Measurements from ENCODE around the gene UTP18. TPM values are rescaled to one million over a fixed set of nuclear protein-coding genes. Genes with fewer than 3 reads are reported as not detected.

UTP18 gene
- total and polyA plus RNA-seq, 2 donors from 2014 or later, result 28.8 to 31.1 TPM

GRCh38 chr17:51229889-51230288 is 30.5 kb upstream of the UTP18 start:
- no peak overlapping the region for H3K9ac ChIP-seq (ENCODE audit: low read length in 3 of 3)
- intact Hi-C loops (cut with DNase I), result no loop called here
- no peak overlapping the region for H3K27ac ChIP-seq (ENCODE audit: low read depth in 2 of 2, low read length in 2 of 2)
- H3K36me3 ChIP-seq (ENCODE audit: control insufficient read depth in 2 of 3, insufficient read depth in 3 of 3, low read length in 3 of 3), result no peaks in the 10 kb centered on the region
- TF ChIP-seq CTCF (IDR thresholded peaks at IDR 0.05; ENCODE audit: borderline replicate concordance, extremely low read depth, insufficient read depth), result no peak
- peaks cover 0 to 2% (median 0%) of the 10 kb centered on the region in 3 donors for H3K4me1 ChIP-seq (ENCODE audit: control insufficient read depth in 2 of 3, insufficient read depth in 2 of 3, low read depth in 1 of 3, low read length in 3 of 3)
- H3K9me3 ChIP-seq (ENCODE audit: control insufficient read depth in 2 of 3, insufficient read depth in 1 of 3, low read length in 3 of 3), result no peaks in the 10 kb centered on the region
- no peak for DNase-seq
- FAIRE-seq, result no peak
- H3K4me3 ChIP-seq (ENCODE audit: low read length in 3 of 3), result no peak overlapping the region
- no peaks in the 10 kb centered on the region for H3K27me3 ChIP-seq (ENCODE audit: control insufficient read depth, insufficient read depth, low read length)

- Histone ChIP-seq H3K9me3 (ENCODE audit: control insufficient read depth in 2 of 3, insufficient read depth in 1 of 3, low read length in 3 of 3) (no peaks in the 10 kb centered on the region), H3K27me3 (ENCODE audit: control insufficient read depth, insufficient read depth, low read length) (no peaks in the 10 kb centered on the region), H3K4me3 (ENCODE audit: low read length in 3 of 3) (no peak overlapping the region), H3K36me3 (ENCODE audit: control insufficient read depth in 2 of 3, insufficient read depth in 3 of 3, low read length in 3 of 3) (no peaks in the 10 kb centered on the region), H3K27ac (ENCODE audit: low read depth in 2 of 2, low read length in 2 of 2) (no peak overlapping the region), H3K4me1 (ENCODE audit: control insufficient read depth in 2 of 3, insufficient read depth in 2 of 3, low read depth in 1 of 3, low read length in 3 of 3) (peaks cover 0 to 2% (median 0%) of the 10 kb centered on the region in 3 donors), H3K9ac (ENCODE audit: low read length in 3 of 3) (no peak overlapping the region)
- FAIRE-seq (no peak), DNase-seq (peak in 2 of 5 donors; percentile 3 to 4)
- no peak for TF ChIP-seq CTCF (IDR thresholded peaks at IDR 0.05; ENCODE audit: borderline replicate concordance, extremely low read depth, insufficient read depth)
- intact Hi-C loops (cut with DNase I), result no loop called here
Measured at GRCh38 chr17:51230306-51230705, 30.0 kb upstream of the UTP18 start.

- FAIRE-seq (no peak), DNase-seq (no peak)
- no peaks in the 10 kb centered on the region for H3K27me3 ChIP-seq (ENCODE audit: control insufficient read depth, insufficient read depth, low read length)
- peaks cover 0 to 2% (median 0%) of the 10 kb centered on the region in 3 donors for H3K4me1 ChIP-seq (ENCODE audit: control insufficient read depth in 2 of 3, insufficient read depth in 2 of 3, low read depth in 1 of 3, low read length in 3 of 3)
- no peak overlapping the region for H3K4me3 ChIP-seq (ENCODE audit: low read length in 3 of 3)
- H3K27ac ChIP-seq (ENCODE audit: low read depth in 2 of 2, low read length in 2 of 2), result no peak overlapping the region
- intact Hi-C loops (cut with DNase I), result no loop called here
- no peak overlapping the region for H3K9ac ChIP-seq (ENCODE audit: low read length in 3 of 3)
- H3K36me3 ChIP-seq (ENCODE audit: control insufficient read depth in 2 of 3, insufficient read depth in 3 of 3, low read length in 3 of 3), result no peaks in the 10 kb centered on the region
- no peaks in the 10 kb centered on the region for H3K9me3 ChIP-seq (ENCODE audit: control insufficient read depth in 2 of 3, insufficient read depth in 1 of 3, low read length in 3 of 3)
- TF ChIP-seq CTCF (IDR thresholded peaks at IDR 0.05; ENCODE audit: borderline replicate concordance, extremely low read depth, insufficient read depth), result no peak
Measured at GRCh38 chr17:51231999-51232398, 28.3 kb upstream of the UTP18 start.

- no peak for FAIRE-seq
- Histone ChIP-seq H3K27me3 (ENCODE audit: control insufficient read depth, insufficient read depth, low read length) (no peaks in the 10 kb centered on the region), H3K4me3 (ENCODE audit: low read length in 3 of 3) (no peak overlapping the region), H3K9ac (ENCODE audit: low read length in 3 of 3) (no peak overlapping the region), H3K27ac (ENCODE audit: low read depth in 2 of 2, low read length in 2 of 2) (no peak overlapping the region), H3K4me1 (ENCODE audit: control insufficient read depth in 2 of 3, insufficient read depth in 2 of 3, low read depth in 1 of 3, low read length in 3 of 3) (peaks cover 0 to 2% (median 0%) of the 10 kb centered on the region in 3 donors), H3K36me3 (ENCODE audit: control insufficient read depth in 2 of 3, insufficient read depth in 3 of 3, low read length in 3 of 3) (no peaks in the 10 kb centered on the region), H3K9me3 (ENCODE audit: control insufficient read depth in 2 of 3, insufficient read depth in 1 of 3, low read length in 3 of 3) (no peaks in the 10 kb centered on the region)
- TF ChIP-seq CTCF (IDR thresholded peaks at IDR 0.05; ENCODE audit: borderline replicate concordance, extremely low read depth, insufficient read depth), result no peak
- DNase-seq, result no peak
- intact Hi-C loops (cut with DNase I), result no loop called here
Measured at GRCh38 chr17:51234162-51234561, 26.2 kb upstream of the UTP18 start.

Data from kidney (tissue), 14 donors.